ENCODE results near the gene ZIC4.

The ZIC4 gene

DNA sequence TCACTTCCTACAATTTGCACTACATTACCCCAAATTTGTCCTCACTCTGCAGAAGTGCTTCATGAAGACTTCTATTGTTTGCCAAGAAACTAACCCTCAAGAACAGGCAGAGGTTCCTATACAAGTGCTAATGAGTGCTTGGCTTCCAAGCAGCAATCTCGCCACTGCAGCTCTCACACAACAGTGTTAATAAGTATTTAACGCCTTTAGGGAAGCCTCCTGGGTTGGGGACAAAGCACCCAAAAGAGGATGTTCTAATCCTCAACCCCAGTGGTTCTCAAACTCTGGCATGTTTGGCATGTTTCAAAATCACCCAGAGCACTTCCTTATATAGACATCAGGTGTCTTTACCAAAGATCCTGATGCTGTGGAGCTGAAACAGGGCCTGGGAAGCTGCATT, 64.6 kb downstream of the ZIC4 start:
- DNase-seq = no peak

DNA sequence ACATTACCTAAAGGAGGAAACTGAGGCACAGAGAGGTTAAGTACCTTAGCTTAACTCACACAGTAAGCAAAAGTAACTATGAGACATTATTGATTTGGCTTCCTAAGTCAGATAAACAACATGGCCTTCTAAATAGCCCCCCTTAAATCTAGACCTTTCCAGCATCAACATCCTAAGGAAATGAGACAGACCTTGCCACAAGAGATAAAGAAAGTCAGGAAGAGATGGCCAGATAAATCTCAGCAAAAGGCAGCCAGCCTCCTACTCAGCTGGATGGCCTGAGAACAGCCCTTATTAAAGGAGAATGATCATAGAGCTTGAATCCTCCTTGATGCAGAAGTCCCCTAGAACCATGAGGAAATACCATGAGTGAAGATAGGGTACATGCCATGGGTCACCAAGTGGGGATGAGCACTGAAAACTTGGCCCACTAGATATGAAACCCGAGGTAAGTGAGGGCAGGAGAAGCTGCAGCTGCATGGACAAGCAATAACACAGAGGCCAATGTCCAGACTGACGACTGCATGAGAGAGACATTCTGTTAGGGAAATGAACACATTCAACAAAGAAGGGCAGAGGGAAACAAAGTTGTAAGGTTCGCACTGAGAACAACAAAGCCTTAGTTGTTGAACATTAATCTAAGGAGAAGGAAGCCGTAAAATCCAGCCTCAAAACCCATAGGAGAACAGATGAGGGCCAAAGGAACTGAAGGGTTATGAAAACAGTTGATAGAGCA, 69.6 kb downstream of the ZIC4 start:
- DNase-seq = no peak

Measured in DMS153 (cell line).